SU-DHL-6 (cell line): ENCODE results near the gene FABP3.

ENCODE experiments used
- H2AFZ ChIP-seq: fragments of 200-600 bp; sonication (generic); 2 replicates; pipeline ENCODE4 v1.6.1; 2014; ENCODE audit warnings: low read depth, mild to moderate bottlenecking, moderate library complexity, mixed read lengths, antibody characterized with exemption, low read length; ENCODE audit not compliant: severe bottlenecking
- H3F3A ChIP-seq: fragments of 200-600 bp; shearing (Covaris generic); 2 replicates; pipeline ENCODE4 v1.6.0; 2016; ENCODE audit warnings: antibody characterized with exemption, mild to moderate bottlenecking; ENCODE audit not compliant: insufficient read depth
- H3K27ac ChIP-seq: fragments of 200-600 bp; sonication (generic); 2 replicates; pipeline ENCODE4 v1.5.1; 2016; ENCODE audit warnings: low read depth, mild to moderate bottlenecking, low read length, moderate library complexity, mixed read lengths
- H3K27me3 ChIP-seq: fragments of 200-600 bp; sonication (generic), shearing (Covaris generic); 2 replicates; pipeline ENCODE4 v1.6.0; 2014; ENCODE audit warnings: mild to moderate bottlenecking, low read length
- H3K36me3 ChIP-seq: fragments of 200-600 bp; sonication (generic); 2 replicates; pipeline ENCODE4 v1.6.1; 2014; ENCODE audit warnings: mild to moderate bottlenecking, low read length, mixed read lengths
- H3K4me2 ChIP-seq: fragments of 300-600, 200-600 bp; shearing (Covaris generic), sonication (generic); 2 replicates; pipeline ENCODE4 v1.6.0; 2014; ENCODE audit warnings: low read length, low read depth, mild to moderate bottlenecking; ENCODE audit not compliant: poor library complexity, severe bottlenecking
- H3K4me3 ChIP-seq: fragments of 200-600 bp; sonication (generic); 2 replicates; pipeline ENCODE4 v1.5.1; 2014; ENCODE audit warnings: antibody characterized with exemption, low read length, mild to moderate bottlenecking, mixed read lengths; ENCODE audit not compliant: insufficient read depth, poor library complexity, severe bottlenecking
- H3K79me2 ChIP-seq: fragments of 200-600 bp; sonication (generic); 2 replicates; pipeline ENCODE4 v1.6.1; 2014; ENCODE audit warnings: mild to moderate bottlenecking, low read length, moderate library complexity; ENCODE audit not compliant: insufficient read depth
- H3K9ac ChIP-seq: fragments of 200-600 bp; sonication (generic); 2 replicates; pipeline ENCODE4 v1.7.0; 2014; ENCODE audit warnings: mild to moderate bottlenecking, low read length
- H3K9me2 ChIP-seq: fragments of 200-600 bp; sonication (generic); replicated peaks from 2 replicates; pipeline ENCODE4 v1.6.1; 2014; ENCODE audit warnings: low read length; ENCODE audit not compliant: insufficient read depth
- H3K9me3 ChIP-seq: fragments of 200-600 bp; sonication (generic); 2 replicates; pipeline ENCODE4 v1.6.1; 2014; ENCODE audit warnings: low read length, mixed read lengths; ENCODE audit not compliant: insufficient read depth
- H4K20me1 ChIP-seq: fragments of 200-600 bp; sonication (generic); 2 replicates; pipeline ENCODE4 v1.6.1; 2014; ENCODE audit warnings: low read depth, mild to moderate bottlenecking, antibody characterized with exemption, low read length, moderate library complexity, mixed read lengths
- CTCF ChIP-seq: fragments of 200-600 bp; sonication (generic); IDR thresholded peaks from one replicate; pipeline ENCODE4 v1.5.1; 2017; ENCODE audit warnings: antibody characterized with exemption, mild to moderate bottlenecking, low read length, moderate library complexity; ENCODE audit not compliant: insufficient read depth, poor library complexity, severe bottlenecking
- EZH2phosphoT487 ChIP-seq: fragments of 200-600 bp; sonication (generic), shearing (Covaris generic); conservative IDR thresholded peaks from 2 replicates; pipeline ENCODE4 v1.6.1; 2018; ENCODE audit warnings: mild to moderate bottlenecking, antibody characterized with exemption, low read length, moderate library complexity, mixed read lengths

Gene FABP3

GRCh38 chr1:31383967-31384366 is 11.1 kb upstream of the FABP3 start:
- Histone ChIP-seq H3K36me3 (no peaks in the 10 kb centered on the region), H3K79me2 (no peaks in the 10 kb centered on the region), H3K27me3 (no peaks in the 10 kb centered on the region), H3K4me2 (no peak overlapping the region), H3K4me3 (no peak overlapping the region), H3K9me3 (no peaks in the 10 kb centered on the region), H4K20me1 (no peaks in the 10 kb centered on the region), H3K27ac (no peak overlapping the region), H2AFZ (no peak overlapping the region), H3K9ac (no peak overlapping the region), H3F3A (no peaks in the 10 kb centered on the region), H3K9me2 (no peaks in the 10 kb centered on the region)
- TF ChIP-seq EZH2phosphoT487 (no peak), CTCF (no peak)

GRCh38 chr1:31382379-31382989 is 9.6 kb upstream of the FABP3 start:
- Histone ChIP-seq H3K79me2 (no peaks in the 10 kb centered on the region), H3K4me2 (no peak overlapping the region), H3K27ac (no peak overlapping the region), H3K9me3 (no peaks in the 10 kb centered on the region), H3F3A (no peaks in the 10 kb centered on the region), H2AFZ (no peak overlapping the region), H3K27me3 (no peaks in the 10 kb centered on the region), H3K9ac (no peak overlapping the region), H3K4me3 (no peak overlapping the region), H3K9me2 (no peaks in the 10 kb centered on the region), H3K36me3 (no peaks in the 10 kb centered on the region), H4K20me1 (no peaks in the 10 kb centered on the region)
- no peak for TF ChIP-seq CTCF
- no peak for TF ChIP-seq EZH2phosphoT487

- Histone ChIP-seq H3K9ac (no peak overlapping the region), H3K27me3 (no peaks in the 10 kb centered on the region), H3K36me3 (no peaks in the 10 kb centered on the region), H3K9me2 (no peaks in the 10 kb centered on the region), H3F3A (no peaks in the 10 kb centered on the region), H3K4me2 (no peak overlapping the region), H3K4me3 (no peak overlapping the region), H3K27ac (no peak overlapping the region), H3K9me3 (no peaks in the 10 kb centered on the region), H4K20me1 (no peaks in the 10 kb centered on the region), H3K79me2 (no peaks in the 10 kb centered on the region), H2AFZ (no peak overlapping the region)
- TF ChIP-seq EZH2phosphoT487 = no peak
- TF ChIP-seq CTCF = no peak
Measured at GRCh38 chr1:31381394-31382294, 8.8 kb upstream of the FABP3 start.
